ENCODE measurements around the gene LRRC49. TPM values are rescaled to one million over a fixed set of nuclear protein-coding genes. Genes with fewer than 3 reads are reported as not detected.
"Not testable (repeated sequence)": the region's sequence is repeated elsewhere in the genome, so short reads cannot be mapped to it uniquely, and the experiment has no call there.

LRRC49 gene
- total RNA-seq, 4 donors from 2014 or later: 3.3 to 10.4 (median 7.0) TPM

DNA sequence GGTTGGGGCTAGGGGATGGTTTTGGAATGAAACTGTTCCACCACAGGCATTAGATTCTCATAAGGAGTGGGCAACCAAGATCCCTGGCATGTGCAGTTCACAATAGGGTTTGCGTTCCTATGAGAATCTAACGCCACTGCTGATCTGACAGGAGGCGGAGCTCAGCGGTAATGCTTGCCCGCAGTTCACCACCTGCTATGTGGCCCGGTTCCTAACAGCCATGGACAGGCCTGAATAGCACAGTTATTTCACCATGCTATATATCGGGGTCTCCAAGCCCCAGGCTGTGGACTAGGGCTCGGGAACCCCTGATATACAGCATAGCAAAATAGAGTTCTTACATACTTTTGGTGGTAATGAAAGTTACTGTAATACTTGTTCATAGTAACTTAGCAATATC lies 122.7 kb downstream of the LRRC49 start:
- intact Hi-C loops (cut with DNase I): no loop called here
- Histone ChIP-seq H3K27me3 (no peaks in the 10 kb centered on the region), H3K36me3 (peaks cover 0 to 21% (median 8%) of the 10 kb centered on the region in 4 donors), H3K4me1 (no peaks in the 10 kb centered on the region), H3K4me3 (no peak overlapping the region), H3K27ac (replicated peaks in 1 of 4) (no peak overlapping the region), H3K9me3 (peaks cover 0 to 15% (median 4%) of the 10 kb centered on the region in 4 donors)
- TF ChIP-seq CTCF (IDR thresholded peaks at IDR 0.05) (no peak), POLR2AphosphoS5 (IDR thresholded peaks at IDR 0.05) (no peak), EP300 (IDR thresholded peaks at IDR 0.05) (no peak), POLR2A (IDR thresholded peaks at IDR 0.05; ENCODE audit: low read depth) (no peak)
- 99% methylated on average over 8 of the region's 8 CpGs for WGBS
- no peak for DNase-seq (ENCODE audit: extremely low spot score)

- 79% methylated on average over 3 of the region's 4 CpGs for WGBS
- intact Hi-C loops (cut with DNase I): not testable (repeated sequence)
Measured at GRCh38 chr15:71031232-71031631, 138.6 kb downstream of the LRRC49 start.

GRCh38 chr15:71035478-71035877 lies 142.9 kb downstream of the LRRC49 start:
- intact Hi-C loops (cut with DNase I); DNase-seq (ENCODE audit: extremely low spot score); H3K27me3 ChIP-seq; H3K4me1 ChIP-seq; H3K4me3 ChIP-seq; H3K27ac ChIP-seq (replicated peaks in 1 of 4); H3K9me3 ChIP-seq: not testable (repeated sequence)
- H3K36me3 ChIP-seq: peaks cover 0 to 11% (median 4%) of the 10 kb centered on the region in 4 donors
- 100% methylated on average over 1 of the region's 1 CpG for WGBS

More at GRCh38 chr15:71031232-71031631, 138.6 kb downstream of the LRRC49 start:
- not testable (repeated sequence) for H3K27me3 ChIP-seq; H3K4me3 ChIP-seq; DNase-seq (ENCODE audit: extremely low spot score); H3K36me3 ChIP-seq; H3K4me1 ChIP-seq; H3K27ac ChIP-seq (replicated peaks in 1 of 4)
- H3K9me3 ChIP-seq: peaks cover 0 to 20% (median 0%) of the 10 kb centered on the region in 4 donors

DNA sequence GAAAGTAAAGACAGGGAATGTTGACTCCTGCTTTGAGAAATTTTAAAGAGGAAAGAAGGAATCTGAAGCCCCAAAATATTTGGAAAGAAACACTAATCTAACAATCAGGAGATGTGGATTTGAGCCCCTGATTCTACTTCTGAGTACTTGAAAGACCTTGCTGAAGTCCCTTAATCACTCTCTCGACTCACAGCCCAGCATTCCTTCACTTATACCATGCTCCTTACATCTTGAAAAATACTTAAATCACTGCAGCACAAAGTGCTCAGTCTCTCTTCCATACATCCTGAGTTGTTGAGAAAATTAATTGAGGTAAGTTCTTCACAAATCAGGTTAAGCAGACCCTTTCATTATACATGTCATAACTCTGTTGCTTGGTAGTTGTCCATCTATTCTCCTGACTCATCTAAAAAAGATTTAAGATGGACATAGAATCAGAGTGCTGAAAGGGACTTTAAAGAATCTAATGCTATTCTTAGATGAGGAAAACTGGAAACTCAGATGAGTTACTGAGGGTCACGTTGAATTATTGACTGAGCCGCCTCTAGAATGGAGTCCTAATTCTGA lies 149.8 kb downstream of the LRRC49 start:
- Histone ChIP-seq H3K4me1 (no peaks in the 10 kb centered on the region), H3K27ac (replicated peaks in 1 of 4) (no peak overlapping the region), H3K36me3 (peaks cover 0 to 9% (median 3%) of the 10 kb centered on the region in 4 donors), H3K4me3 (no peak overlapping the region), H3K9me3 (no peaks in the 10 kb centered on the region), H3K27me3 (no peaks in the 10 kb centered on the region)
- TF ChIP-seq POLR2AphosphoS5 (IDR thresholded peaks at IDR 0.05) (no peak), POLR2A (IDR thresholded peaks at IDR 0.05; ENCODE audit: low read depth) (no peak), EP300 (IDR thresholded peaks at IDR 0.05) (no peak), CTCF (IDR thresholded peaks at IDR 0.05) (no peak)
- 84% methylated on average over 3 of the region's 3 CpGs for WGBS
- no peak for DNase-seq (ENCODE audit: extremely low spot score)
- intact Hi-C loops (cut with DNase I): no loop called here

GRCh38 chr15:71043373-71043772 lies 150.7 kb downstream of the LRRC49 start:
- no peaks in the 10 kb centered on the region for H3K4me1 ChIP-seq
- H3K36me3 ChIP-seq: peaks cover 0 to 3% (median 0%) of the 10 kb centered on the region in 4 donors
- H3K9me3 ChIP-seq: no peaks in the 10 kb centered on the region
- intact Hi-C loops (cut with DNase I): no loop called here
- 27% methylated on average over 1 of the region's 1 CpG for WGBS
- no peak overlapping the region for H3K4me3 ChIP-seq
- TF ChIP-seq POLR2A (IDR thresholded peaks at IDR 0.05; ENCODE audit: low read depth): no peak
- no peak for TF ChIP-seq POLR2AphosphoS5 (IDR thresholded peaks at IDR 0.05)
- TF ChIP-seq CTCF (IDR thresholded peaks at IDR 0.05): no peak
- no peak for TF ChIP-seq EP300 (IDR thresholded peaks at IDR 0.05)
- DNase-seq (ENCODE audit: extremely low spot score): no peak
- H3K27me3 ChIP-seq: no peaks in the 10 kb centered on the region
- no peak overlapping the region for H3K27ac ChIP-seq (replicated peaks in 1 of 4)

DNA sequence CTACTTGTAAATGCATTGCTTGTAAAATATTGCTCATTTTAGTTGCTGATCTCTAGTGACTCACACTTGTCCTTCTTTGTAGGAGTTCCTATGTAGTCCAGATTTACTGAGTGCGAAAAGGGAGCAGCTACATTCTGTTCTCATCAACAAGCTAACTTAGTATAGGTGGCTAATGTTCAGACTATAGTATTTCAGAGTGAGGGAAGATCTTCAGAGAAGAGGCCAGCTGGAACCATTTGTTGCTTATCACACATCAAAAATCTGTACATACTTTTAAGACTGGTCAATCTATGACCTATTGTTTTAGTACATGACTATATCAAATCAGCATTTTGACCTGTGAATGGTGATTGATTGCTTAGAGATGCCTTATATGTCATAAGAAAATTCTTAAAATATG lies 151.4 kb downstream of the LRRC49 start:
- DNase-seq (ENCODE audit: extremely low spot score): no peak
- Histone ChIP-seq H3K27ac (replicated peaks in 1 of 4) (no peak overlapping the region), H3K27me3 (no peaks in the 10 kb centered on the region), H3K9me3 (no peaks in the 10 kb centered on the region), H3K4me1 (no peaks in the 10 kb centered on the region), H3K36me3 (no peaks in the 10 kb centered on the region), H3K4me3 (no peak overlapping the region)
- intact Hi-C loops (cut with DNase I): no loop called here
- TF ChIP-seq CTCF (IDR thresholded peaks at IDR 0.05): no peak
- TF ChIP-seq POLR2AphosphoS5 (IDR thresholded peaks at IDR 0.05): no peak
- no peak for TF ChIP-seq EP300 (IDR thresholded peaks at IDR 0.05)
- TF ChIP-seq POLR2A (IDR thresholded peaks at IDR 0.05; ENCODE audit: low read depth): no peak
- WGBS: 76% methylated on average over 1 of the region's 1 CpG

DNA sequence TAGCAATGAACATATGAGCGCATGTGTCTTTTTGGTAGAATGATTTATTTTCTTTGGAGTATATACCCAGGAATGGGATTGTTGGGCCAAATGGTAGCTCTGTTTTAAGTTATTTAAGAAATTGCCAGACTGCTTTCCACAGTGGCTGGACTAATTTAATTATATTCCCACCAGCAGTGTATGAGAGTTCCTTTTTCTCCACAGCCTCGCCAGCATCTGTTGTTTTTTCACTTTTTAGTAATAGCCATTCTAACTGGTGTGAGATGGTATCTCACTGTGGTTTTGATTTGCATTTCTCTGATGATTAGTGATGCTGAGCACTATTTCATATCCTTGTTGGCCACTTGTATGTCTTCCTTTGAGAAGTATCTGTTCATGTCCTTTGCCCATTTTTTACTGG lies 153.5 kb downstream of the LRRC49 start:
- H3K9me3 ChIP-seq; H3K4me1 ChIP-seq; H3K27me3 ChIP-seq; H3K4me3 ChIP-seq; DNase-seq (ENCODE audit: extremely low spot score); H3K27ac ChIP-seq (replicated peaks in 1 of 4); intact Hi-C loops (cut with DNase I): not testable (repeated sequence)
- peaks cover 0 to 13% (median 4%) of the 10 kb centered on the region in 4 donors for H3K36me3 ChIP-seq
- WGBS: 49% methylated on average over 2 of the region's 2 CpGs

All from esophagus muscularis mucosa (tissue), 4 donors.